Natural killer cell treated with Interleukin-12 subunit alpha and Interleukin-12 subunit beta and Interleukin-15 and Interleukin-18, amount 100 ng/mL, for 72 hours (primary cell): ENCODE measurements around the gene TMEM238. TPM values are rescaled to one million over a fixed set of nuclear protein-coding genes. Genes with fewer than 3 reads are reported as not detected.
"Not testable (repeated sequence)": the region's sequence is repeated elsewhere in the genome, so short reads cannot be mapped to it uniquely, and the experiment has no call there.

Source experiments
- ATAC-seq, 2 donors: fragments of 150-1000 bp; cut with Tn5 transposase in 1 of 2; sonication (Bioruptor Pico), chemical (Tn5 transposase) in 1 of 2; 2 replicates each; pipeline ENCODE4 v1.10.0; 2021
- DNase-seq: peaks from one replicate; pipeline ENCODE4 v3.0.0; 2022; ENCODE audit warnings: low spot score
- H3K27ac Mint-ChIP-seq, 2 donors: 1 replicate in 1 of 2; 2 replicates in 1 of 2; pipeline ENCODE4 v1.8.0; 2022; ENCODE audit warnings: mixed read lengths in 2 of 2, mild to moderate bottlenecking in 1 of 2, moderate library complexity in 1 of 2
- H3K27me3 Mint-ChIP-seq, 2 donors: 1 replicate in 1 of 2; 2 replicates in 1 of 2; pipeline ENCODE4 v1.8.0; 2022; ENCODE audit warnings: mixed read lengths in 2 of 2
- H3K36me3 Mint-ChIP-seq: one replicate; pipeline ENCODE4 v1.8.0; 2022; ENCODE audit warnings: mixed read lengths
- H3K4me1 Mint-ChIP-seq, 2 donors: 1 replicate in 1 of 2; 2 replicates in 1 of 2; pipeline ENCODE4 v1.8.0; 2022; ENCODE audit warnings: low read depth in 2 of 2, mixed read lengths in 2 of 2, mild to moderate bottlenecking in 1 of 2
- H3K4me3 Mint-ChIP-seq: one replicate; pipeline ENCODE4 v1.8.0; 2022; ENCODE audit warnings: mixed read lengths
- H3K9me3 Mint-ChIP-seq: 2 replicates; pipeline ENCODE4 v1.8.0; 2022; ENCODE audit warnings: mixed read lengths
- total RNA-seq, 2 donors: library from RNA; stranded (reverse); gene quantifications; one replicate each; pipeline ENCODE4 v1.2.3, GENCODE V29; 2022

TMEM238 gene
- total RNA-seq, 2 donors from 2014 or later: 5.2 to 8.3 TPM

DNA sequence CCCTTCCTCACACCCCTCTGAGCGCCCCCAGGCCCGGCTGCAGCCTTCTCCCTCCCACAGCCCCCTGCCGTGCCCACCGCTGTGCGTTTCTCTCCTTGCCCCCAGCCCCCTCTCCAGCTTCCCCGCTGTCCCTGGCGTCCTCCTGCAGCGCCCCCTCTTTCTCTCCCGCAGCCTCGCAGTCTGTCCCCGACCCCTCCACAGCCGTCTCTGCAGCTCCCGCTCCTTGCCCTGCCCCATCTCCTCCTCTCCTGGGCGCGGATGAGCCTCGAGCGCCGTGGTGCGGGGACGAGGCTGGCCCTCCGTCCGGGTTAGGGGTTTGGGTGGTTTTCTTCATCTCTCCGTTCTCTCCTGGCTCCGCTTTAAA lies 43.3 kb downstream of the TMEM238 start:
- DNase-seq (no peak), ATAC-seq (no peak)
- H3K27me3 Mint-ChIP-seq: peaks cover 0 to 11% of the 10 kb centered on the region in 2 donors

DNA sequence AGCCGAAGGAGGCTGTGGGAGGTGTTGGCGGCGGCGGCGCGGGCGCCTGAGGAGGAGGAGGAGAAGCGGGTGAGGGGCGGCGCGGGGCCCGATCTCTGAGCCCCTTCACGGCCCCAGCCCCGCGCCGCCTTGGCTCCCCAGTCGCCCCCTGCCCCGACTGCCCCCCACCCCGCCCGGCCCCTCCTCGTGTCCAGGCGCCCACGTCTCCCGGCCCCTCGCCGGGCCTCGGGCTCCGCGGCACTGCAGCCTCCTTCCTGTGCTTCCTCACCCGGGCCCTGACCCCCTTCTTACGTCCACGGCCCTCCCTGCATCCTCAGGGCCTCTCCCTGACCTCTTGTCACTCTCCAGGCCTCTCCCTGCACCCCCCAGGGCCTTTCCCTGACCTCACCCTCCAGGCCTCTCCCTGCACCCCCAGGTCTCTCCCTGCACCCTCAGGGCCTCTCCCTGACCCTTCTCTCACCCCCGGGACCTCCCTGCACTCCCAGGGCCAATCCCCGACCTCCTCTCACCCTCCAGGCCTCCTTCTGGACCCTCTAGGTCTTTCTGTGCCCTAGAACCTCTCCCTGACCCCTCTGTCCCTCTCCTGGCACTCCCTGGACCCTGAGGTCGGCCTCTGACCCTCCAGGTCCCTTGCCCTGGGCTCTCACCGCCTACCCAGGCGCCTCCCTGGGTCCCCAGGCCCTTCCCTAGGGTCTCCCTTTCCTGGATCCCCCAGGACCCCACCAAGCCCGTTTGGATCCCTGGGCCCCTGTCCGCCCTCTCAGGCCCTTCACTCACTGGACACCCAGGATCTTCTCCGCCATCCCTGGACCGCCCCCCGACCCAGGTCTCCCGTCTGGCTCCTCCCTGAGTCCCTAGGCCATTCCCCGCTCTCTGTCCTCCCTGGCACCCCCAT lies 44.0 kb downstream of the TMEM238 start:
- peaks cover 0 to 11% of the 10 kb centered on the region in 2 donors for H3K27me3 Mint-ChIP-seq
- peak overlapping the region; percentile 95 for H3K4me3 Mint-ChIP-seq
- DNase-seq: no peak
- H3K4me1 Mint-ChIP-seq: peaks cover 20 to 22% of the 10 kb centered on the region in 2 donors
- no peaks in the 10 kb centered on the region for H3K9me3 Mint-ChIP-seq
- no peaks in the 10 kb centered on the region for H3K36me3 Mint-ChIP-seq
- peak overlapping the region; percentile 95 to 97 for H3K27ac Mint-ChIP-seq
- ATAC-seq: no peak

More for the DNA sequence above, 43.3 kb downstream of the TMEM238 start:
- H3K36me3 Mint-ChIP-seq: no peaks in the 10 kb centered on the region
- H3K4me1 Mint-ChIP-seq: peaks cover 20 to 22% of the 10 kb centered on the region in 2 donors
- peak overlapping the region; percentile 95 for H3K4me3 Mint-ChIP-seq
- peak overlapping the region; percentile 95 to 97 for H3K27ac Mint-ChIP-seq
- no peaks in the 10 kb centered on the region for H3K9me3 Mint-ChIP-seq

DNA sequence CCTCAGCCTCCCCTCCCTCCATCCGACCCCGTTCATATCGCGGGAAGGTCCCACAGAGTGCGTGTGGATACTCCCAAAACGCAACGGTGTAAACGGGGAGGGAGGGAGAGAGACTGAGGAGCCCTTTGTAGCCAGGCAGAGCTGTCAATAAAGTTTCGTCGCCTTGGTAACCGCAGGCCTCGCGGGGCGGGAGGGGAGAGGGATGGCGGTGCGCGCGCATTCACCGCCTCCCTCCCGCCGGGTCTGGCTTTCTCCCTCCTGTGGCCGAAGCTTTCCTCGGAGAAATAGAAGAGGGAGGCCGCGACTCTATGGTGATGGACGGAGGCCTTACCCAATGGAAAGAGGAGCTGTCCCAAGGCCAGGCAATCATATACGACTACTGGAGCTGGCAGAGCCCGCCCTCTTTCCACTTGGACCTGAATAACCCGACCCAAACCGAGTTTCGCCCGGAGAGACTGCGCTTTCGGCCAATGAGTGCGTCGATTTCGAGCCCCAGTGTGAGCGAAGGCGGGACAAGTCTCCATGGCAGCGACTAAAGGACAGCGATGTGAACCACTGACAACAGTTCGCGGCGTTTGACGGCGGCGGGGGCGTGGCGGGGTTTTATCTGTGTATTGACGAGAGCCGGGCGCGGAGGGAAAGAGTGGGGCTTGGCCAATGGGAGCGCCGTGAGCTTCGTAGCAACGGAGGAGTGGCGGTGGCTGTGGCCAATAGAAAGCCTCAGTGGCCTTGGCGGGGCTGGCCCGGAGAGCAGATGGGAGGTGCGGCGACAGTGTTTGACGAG lies 44.8 kb downstream of the TMEM238 start, which contains the start of gene KMT5C:
KMT5C (plus strand) TSS at position 772 of the 784 bp plus-strand sequence. CDS start 2,061 bp downstream, outside the sequence.
- H3K4me1 Mint-ChIP-seq: peaks cover 19 to 20% of the 10 kb centered on the region in 2 donors

DNA sequence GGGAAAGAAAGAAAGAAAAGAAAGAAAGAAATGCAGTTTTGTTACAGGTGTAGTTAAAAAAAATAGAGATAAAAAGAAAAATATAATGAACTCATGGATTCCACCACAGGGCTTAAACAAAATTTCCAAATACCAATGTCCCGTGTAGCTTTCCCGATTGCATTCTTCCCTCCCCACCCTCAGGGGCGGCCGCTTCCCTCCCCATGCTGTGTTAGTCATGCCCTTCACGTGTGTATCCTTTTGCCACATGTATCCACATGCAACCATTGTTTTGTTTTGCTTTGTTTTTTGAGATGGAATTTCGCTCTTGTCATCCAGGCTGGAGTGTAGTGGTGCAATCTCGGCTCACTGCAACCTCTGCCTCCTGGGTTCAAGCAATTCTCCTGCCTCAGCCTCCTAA lies 48.0 kb downstream of the TMEM238 start:
- Mint-ChIP-seq H3K4me1 (peaks cover 15 to 16% of the 10 kb centered on the region in 2 donors), H3K9me3 (no peaks in the 10 kb centered on the region), H3K36me3 (no peaks in the 10 kb centered on the region), H3K4me3 (no peak overlapping the region), H3K27me3 (peaks cover 6 to 11% of the 10 kb centered on the region in 2 donors), H3K27ac (no peak overlapping the region)
- no peak for ATAC-seq
- no peak for DNase-seq

More for the DNA sequence above, 44.8 kb downstream of the TMEM238 start, which contains the start of gene KMT5C:
- Mint-ChIP-seq H3K27me3 (peaks cover 0 to 11% of the 10 kb centered on the region in 2 donors), H3K4me3 (peak within 1 kb of the TSS; percentile 95), H3K27ac (peak within 1 kb of the TSS; percentile 95 to 97), H3K9me3 (no peaks in the 10 kb centered on the region), H3K36me3 (no peaks in the 10 kb centered on the region)
- DNase-seq: peak; percentile 100
- ATAC-seq: peak; percentile 91

DNA sequence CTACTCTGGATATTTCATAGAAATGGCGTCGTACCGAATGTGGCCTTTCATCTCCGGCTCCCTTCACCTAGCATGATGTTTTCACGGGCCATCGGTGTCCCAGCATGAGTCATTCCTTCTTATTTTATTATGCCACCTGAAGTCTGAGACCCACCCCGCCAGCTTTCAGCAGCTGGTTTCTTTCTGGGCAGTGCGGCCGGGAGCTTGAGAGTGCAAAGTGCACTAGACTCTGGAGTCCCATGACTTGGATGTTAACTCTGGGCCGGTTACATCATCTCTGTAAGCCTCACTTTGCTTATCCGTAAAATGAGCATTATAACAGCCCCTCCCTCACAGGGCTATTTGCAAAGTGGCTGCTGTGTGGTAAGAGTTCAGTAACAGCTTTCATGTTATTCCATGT lies 50.2 kb downstream of the TMEM238 start:
- H3K36me3 Mint-ChIP-seq: no peaks in the 10 kb centered on the region
- peaks cover 6 to 7% of the 10 kb centered on the region in 2 donors for H3K4me1 Mint-ChIP-seq
- DNase-seq (no peak), ATAC-seq (no peak)
- H3K27ac Mint-ChIP-seq: no peak overlapping the region
- peaks cover 6 to 11% of the 10 kb centered on the region in 2 donors for H3K27me3 Mint-ChIP-seq
- H3K9me3 Mint-ChIP-seq: no peaks in the 10 kb centered on the region
- no peak overlapping the region for H3K4me3 Mint-ChIP-seq

DNA sequence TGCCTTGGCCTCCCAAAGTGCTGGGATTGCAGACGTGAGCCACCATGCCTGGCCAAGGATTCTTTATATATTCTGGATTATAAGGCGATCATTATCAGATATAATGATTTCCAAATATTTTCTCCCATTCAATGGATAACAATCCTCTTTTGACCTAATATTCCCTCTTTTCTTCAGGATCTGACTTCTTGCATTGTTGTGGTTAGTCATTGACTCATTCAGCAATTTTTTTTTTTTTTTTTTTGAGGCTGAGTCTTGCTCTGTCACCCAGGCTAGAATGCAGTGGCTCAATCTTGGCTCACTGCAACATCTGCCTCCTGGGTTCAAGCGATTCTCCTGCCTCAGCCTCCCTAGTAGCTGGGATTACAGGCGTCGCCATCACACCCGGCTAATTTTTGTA lies 54.3 kb downstream of the TMEM238 start:
- not testable (repeated sequence) for H3K36me3 Mint-ChIP-seq, H3K9me3 Mint-ChIP-seq, ATAC-seq, H3K27me3 Mint-ChIP-seq, H3K4me1 Mint-ChIP-seq, H3K27ac Mint-ChIP-seq, H3K4me3 Mint-ChIP-seq, DNase-seq

Other genes starting within 250 kb of the TMEM238 start
- not detected for gene TNNT1, start 235.1 kb downstream of the TMEM238 start, total RNA-seq
- gene TNNI3, start 226.6 kb downstream of the TMEM238 start, total RNA-seq: not detected
- gene DNAAF3, start 217.7 kb downstream of the TMEM238 start, total RNA-seq: not detected
- gene SYT5, start 204.0 kb downstream of the TMEM238 start, total RNA-seq: not detected
- gene PTPRH, start 174.8 kb downstream of the TMEM238 start, total RNA-seq: under 1 TPM in 1 of 2 donors, not detected in 1; 0.11 TPM
- gene TMEM86B, start 155.5 kb downstream of the TMEM238 start, total RNA-seq: 10 to 100 TPM in 1 of 2 donors, 1 to 10 TPM in 1; 8.3 to 31.6 TPM
- 100 to 1,000 TPM; 260 to 492 TPM for gene PPP6R1, start 125.3 kb downstream of the TMEM238 start, total RNA-seq
- 10 to 100 TPM; 38.2 to 53.1 TPM for gene HSPBP1, start 104.2 kb downstream of the TMEM238 start, total RNA-seq
- gene BRSK1, start 100.3 kb downstream of the TMEM238 start, total RNA-seq: 10 to 100 TPM; 11.9 to 15.7 TPM
- gene TMEM150B, start 59.0 kb downstream of the TMEM238 start, total RNA-seq: 1 to 10 TPM in 1 of 2 donors, under 1 TPM in 1; 0.67 to 2.7 TPM
- 10 to 100 TPM in 1 of 2 donors, 1 to 10 TPM in 1; 9.7 to 22.1 TPM for gene KMT5C, start 44.4 kb downstream of the TMEM238 start, total RNA-seq
- not detected for gene COX6B2, start 29.6 kb downstream of the TMEM238 start, total RNA-seq
- gene GARIN5B, start 21.0 kb downstream of the TMEM238 start, total RNA-seq: not detected
- gene IL11, start 13.8 kb downstream of the TMEM238 start, total RNA-seq: under 1 TPM in 1 of 2 donors, not detected in 1; 0.78 TPM
- not detected for gene TMEM190, start 7.5 kb downstream of the TMEM238 start, total RNA-seq
- 1,000 to 10,000 TPM; 1,106 to 1,518 TPM for gene RPL28, start 1.6 kb upstream of the TMEM238 start, total RNA-seq
- 100 to 1,000 TPM; 247 to 423 TPM for gene UBE2S, start 23.5 kb upstream of the TMEM238 start, total RNA-seq
- gene SHISA7, start 59.0 kb upstream of the TMEM238 start, total RNA-seq: not detected
- gene ISOC2, start 77.3 kb upstream of the TMEM238 start, total RNA-seq: 10 to 100 TPM; 25.6 to 45.1 TPM
- gene C19orf85, start 80.5 kb upstream of the TMEM238 start, total RNA-seq: not detected
- 10 to 100 TPM in 1 of 2 donors, 1 to 10 TPM in 1; 8.0 to 12.3 TPM for gene ZNF628, start 92.3 kb upstream of the TMEM238 start, total RNA-seq
- 10 to 100 TPM in 1 of 2 donors, 1 to 10 TPM in 1; 6.1 to 14.0 TPM for gene NAT14, start 100.9 kb upstream of the TMEM238 start, total RNA-seq
- gene SSC5D, start 104.1 kb upstream of the TMEM238 start, total RNA-seq: under 1 TPM in 1 of 2 donors, not detected in 1; 0.50 TPM
- not detected for gene SBK2, start 152.8 kb upstream of the TMEM238 start, total RNA-seq
- gene SBK3, start 161.3 kb upstream of the TMEM238 start, total RNA-seq: not detected
- gene ZNF579, start 196.6 kb upstream of the TMEM238 start, total RNA-seq: 10 to 100 TPM in 1 of 2 donors, 1 to 10 TPM in 1; 6.5 to 10.2 TPM
- 10 to 100 TPM; 11.8 to 15.8 TPM for gene FIZ1, start 215.2 kb upstream of the TMEM238 start, total RNA-seq
- gene ZNF524, start 216.0 kb upstream of the TMEM238 start, total RNA-seq: 10 to 100 TPM; 10.6 to 14.7 TPM
- gene ZNF865, start 221.4 kb upstream of the TMEM238 start, total RNA-seq: 10 to 100 TPM; 15.4 to 20.7 TPM
- gene ZNF784, start 240.3 kb upstream of the TMEM238 start, total RNA-seq: 1 to 10 TPM; 2.6 to 4.5 TPM